CD4-positive, alpha-beta T cell treated with Interleukin-4 for 1 hour (primary cell): ENCODE data around the gene FIG4.
"Not testable (repeated sequence)": the region's sequence is repeated elsewhere in the genome, so short reads cannot be mapped to it uniquely, and the experiment has no call there.

Experiments used
- DNase-seq, 2 donors: peaks; one replicate each; pipeline ENCODE4 v3.0.0-alpha.2; 2020 to 2022

FIG4 gene

DNA sequence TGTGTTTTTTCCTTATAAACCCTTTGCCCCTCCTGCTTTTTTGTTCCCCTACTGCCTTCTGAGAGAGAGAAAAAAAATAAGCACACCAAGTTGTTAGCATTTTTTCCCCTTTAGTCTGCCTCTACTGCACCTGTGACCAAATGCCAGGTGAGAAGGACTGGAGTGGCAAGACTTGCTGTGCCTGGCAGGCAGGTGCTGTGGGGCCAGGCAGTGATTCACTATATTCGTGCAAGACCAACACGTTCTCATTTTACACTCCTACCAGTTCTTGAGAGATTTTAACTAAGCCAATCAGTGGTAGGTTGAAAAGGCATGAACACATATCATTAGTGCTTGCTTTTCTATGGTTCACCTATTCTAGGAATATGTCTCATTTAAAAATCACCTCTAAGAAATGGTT, 109.7 kb downstream of the FIG4 start:
- no peak for DNase-seq

DNA sequence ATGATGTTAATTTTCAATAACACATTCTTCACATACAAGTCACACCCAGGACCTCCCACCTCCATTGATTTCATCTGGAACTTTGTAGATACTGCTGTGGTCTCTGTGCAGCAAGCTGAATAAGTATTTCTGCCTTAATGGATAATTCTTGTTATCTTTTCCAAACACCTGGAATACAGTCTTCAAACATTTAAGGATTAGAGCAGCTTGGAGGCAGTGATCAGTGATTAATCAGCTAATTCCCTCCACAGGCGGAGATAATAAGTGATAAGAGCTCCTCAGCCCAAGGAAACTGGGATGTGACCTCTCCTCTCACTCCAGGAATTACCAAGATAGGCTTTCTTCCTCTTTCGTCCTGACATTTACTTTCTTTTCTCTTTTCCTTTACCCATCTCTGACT, 110.7 kb downstream of the FIG4 start:
- no peak for DNase-seq

DNA sequence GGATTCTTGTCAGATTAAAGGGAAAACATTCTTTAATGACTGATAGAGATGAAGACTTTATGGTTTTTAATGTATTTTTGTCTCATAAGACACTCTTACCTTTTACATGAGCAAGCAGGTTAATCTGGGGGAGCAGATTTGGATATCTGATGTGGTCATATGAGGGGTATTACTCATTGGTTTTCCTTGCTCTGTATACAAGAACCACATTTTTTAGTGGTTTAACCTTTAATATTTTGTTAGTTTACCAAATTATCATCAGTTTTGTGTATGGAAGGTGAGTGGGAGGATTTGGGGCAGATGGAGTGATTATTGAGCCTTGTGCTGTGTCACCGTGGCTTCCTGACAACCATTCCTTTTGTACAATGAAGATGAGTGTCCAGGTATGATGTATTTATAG, 112.9 kb downstream of the FIG4 start:
- DNase-seq, result no peak

DNA sequence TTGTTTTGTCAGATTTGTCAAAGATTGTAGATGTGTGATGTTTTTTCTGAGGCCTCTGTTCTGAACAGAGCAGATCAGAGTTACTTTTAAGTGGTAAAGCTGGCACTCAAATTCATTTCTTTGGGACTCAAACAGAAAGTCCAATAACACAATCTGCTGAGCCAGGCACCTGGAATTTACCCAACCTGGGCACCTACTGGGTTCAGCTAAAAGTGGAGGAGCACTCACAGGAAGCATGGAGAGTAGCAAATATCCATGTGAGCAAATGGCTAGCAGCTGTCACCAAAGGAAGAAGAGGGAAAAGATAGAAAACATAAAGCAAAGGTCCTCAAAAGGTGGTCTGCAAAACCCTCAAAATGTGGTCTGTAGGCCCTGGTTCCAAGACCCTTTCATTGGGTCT, 116.8 kb downstream of the FIG4 start:
- no peak for DNase-seq

DNA sequence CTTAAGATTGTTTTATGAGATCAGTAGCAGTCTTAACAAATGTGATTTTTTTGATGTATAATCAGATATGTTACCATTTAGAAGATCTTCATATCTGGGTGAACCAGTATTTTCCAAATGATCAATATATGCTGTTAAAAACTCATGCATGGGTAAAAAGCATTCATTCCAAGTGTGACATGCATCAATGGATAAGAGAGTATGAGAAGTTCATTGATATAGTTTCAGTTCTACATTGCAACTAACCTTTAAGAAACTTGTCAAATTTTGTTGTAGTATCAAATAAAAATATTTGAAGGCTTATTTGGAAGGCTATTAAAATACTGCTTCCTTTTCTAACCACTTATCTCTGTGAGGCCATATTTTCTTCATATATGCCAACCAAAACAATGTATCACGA, 117.7 kb downstream of the FIG4 start:
- DNase-seq, result no peak

DNA sequence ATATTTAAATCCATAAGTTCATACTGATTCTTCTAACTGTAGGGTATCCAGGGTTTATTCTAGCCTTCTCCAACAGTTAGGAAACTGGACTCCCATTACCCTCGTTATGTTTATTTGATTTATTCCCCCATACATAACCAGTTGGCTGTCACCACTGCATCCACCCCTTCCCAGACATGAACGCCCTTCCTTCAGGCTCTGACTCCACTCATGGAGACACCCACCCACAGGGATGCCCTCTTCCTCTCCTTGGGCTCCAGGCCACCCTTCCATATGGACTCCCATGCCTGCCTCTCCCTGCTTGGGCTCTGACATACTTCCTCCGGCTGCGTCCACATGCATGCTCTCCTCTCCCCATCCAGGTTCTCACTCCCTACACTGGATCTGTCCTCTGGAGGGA, 124.0 kb downstream of the FIG4 start:
- no peak for DNase-seq

DNA sequence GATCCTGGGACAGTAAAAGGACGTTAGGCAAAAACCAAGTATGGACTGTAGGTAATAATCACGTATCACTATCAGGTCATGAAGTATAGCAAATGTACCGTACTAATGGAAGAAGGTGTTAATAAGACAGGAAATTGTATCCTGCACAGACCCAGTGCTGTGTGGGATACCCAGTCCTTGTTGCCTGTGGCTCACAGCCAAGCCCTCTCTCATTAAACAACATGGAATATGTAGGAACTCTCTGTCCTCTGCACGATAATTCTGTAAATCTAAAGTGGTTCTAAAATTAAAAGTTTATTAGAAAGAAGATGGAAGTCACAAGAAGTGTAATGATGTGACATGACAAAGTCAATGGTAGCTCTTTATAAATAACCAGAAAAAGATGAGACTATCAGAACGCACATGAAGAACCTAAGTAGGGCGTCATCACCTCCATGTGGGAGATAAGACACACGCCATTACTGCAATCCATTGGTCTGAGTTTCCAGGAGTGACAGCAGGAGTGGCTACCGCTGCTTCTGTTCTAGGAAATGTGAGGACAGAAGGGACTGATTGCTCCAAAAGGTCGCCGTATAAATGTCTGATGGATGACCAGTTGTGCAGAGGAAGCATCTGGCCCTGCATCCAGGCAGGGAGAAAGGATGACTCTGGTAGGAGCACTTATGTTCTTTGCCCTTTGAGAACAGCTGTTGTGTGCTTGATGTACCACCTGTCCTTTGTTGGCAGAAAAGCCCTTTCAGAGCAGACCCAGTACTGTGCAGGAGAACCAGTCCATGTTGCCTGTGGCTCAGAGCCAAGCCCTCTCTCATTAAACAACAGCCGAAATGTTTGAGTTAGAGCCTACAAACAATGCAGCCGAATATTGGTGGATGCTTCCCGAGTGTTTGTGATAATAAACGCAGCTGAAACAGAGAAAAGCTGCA, 125.6 kb downstream of the FIG4 start:
- DNase-seq, result no peak

DNA sequence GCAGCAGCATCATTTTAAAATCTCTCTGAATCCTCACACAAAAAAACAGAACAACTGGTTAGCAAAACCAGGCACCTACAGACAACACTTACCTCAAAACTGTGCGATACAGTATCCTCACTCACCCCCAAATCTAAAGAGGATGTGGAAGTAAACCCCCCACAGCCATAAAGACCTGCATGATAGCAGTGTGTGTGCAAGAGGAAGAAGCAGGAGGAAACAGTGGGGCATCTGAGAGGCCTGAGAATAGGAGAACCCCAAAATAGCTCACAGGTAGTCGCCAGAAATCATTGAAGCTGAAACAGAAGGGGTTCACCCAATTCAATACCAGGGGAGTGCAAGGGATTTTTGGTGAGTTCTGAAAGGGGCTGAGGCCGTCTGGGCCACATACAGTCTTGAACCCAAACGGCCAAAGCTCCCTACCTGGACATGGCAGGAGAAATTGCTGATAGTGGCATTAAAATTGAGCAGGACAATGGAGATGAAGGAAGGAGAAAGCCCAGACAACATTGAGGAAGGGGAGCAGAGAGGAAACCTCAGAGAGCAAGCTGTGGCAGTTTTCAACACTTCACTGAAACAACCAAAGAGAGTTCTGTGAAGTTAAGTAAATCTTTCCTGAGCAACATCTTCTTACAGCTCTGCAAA, 129.7 kb downstream of the FIG4 start:
- DNase-seq, result no peak

DNA sequence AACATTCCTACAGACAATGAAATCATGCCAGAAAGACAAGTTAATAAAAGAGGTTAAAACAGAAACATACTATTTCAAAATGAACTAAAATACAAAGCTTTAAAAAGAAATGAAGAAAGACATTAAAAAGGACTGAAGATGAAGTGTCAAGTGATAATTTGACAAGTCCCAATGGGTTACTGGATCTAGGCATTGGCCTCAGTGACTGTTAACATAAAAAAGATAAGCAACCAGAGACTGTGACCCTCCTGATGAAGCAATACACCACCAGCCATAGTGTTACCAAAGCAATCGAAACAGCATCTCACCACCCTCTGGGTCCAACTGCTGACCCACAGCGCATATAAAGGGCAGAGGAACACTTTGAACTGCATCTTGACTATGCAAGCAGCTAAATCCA, 130.3 kb downstream of the FIG4 start:
- no peak for DNase-seq

DNA sequence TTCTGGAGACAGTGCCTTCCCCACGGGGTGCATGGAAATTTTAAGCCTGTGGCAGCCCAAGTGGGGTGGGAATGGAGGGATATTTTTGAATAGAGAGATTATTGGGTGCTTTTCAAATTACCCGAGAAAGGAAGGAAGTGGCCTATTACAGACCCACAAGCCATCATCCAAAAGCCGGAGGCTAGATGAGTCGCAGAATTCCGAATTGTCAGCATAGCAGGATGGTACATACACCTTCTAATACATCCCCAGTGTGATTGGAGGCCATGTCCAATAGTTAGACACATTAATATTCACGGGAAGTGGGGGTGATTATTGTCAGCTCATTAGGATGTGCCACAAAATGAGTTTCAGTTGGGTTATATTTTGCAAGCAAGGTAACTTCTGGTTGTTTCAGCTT, 133.0 kb downstream of the FIG4 start:
- no peak for DNase-seq

DNA sequence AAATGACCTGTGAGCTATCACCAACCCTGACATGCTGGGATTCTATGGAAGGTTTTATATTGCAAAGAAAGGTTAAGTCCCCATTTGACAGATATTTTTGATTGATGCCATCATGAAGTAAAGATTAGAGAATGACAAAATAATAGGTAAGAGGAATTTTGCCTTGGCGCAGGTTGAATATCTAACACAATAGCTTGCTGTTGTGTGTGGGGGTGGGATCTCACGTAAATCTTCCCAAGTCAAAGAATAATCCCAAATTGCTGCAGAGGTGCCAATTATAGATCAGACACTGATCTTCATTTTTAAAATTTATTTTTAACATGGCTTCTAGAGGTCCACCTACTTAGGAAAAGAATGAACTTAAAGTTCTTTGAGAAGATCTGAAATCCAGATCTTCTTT, 135.5 kb downstream of the FIG4 start:
- no peak for DNase-seq

DNA sequence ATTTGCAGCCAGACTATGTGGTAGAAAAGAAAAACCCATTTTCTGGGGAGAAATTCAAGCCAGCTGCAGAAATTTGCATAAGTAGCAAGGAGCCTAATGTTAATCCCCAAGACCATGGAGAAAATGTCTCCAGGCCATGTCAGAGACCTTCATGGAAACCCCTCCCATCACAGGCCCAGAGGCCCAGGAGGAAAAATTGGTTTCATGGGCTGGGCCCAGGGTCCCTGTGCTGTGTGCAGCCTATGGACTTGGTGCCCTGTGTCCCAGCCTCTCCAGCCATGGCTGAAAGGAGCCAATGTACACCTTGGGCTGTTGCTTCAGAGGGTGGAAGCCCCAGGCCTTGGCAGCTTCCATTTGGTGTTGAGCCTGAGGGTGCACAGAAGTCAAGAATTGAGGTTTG, 140.3 kb downstream of the FIG4 start:
- not testable (repeated sequence) for DNase-seq

DNA sequence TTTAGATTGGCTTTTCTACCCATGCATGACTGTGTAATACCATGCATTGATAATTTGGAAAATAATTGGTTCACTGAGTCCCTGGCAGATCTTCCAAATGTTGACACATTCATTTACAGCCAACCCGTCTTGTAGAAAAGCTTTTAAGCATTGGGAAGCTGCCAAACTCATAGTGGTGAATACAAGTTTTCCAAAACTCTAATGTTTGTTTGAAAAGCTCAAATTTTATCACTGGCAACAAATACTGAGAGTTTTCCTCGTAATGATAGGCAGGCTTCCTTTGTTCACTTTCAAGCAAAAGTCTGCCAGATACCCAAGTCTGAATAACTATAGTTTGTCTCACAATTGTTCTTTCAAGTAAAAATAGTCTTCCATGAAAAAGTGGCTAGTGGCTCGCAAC, 143.0 kb downstream of the FIG4 start:
- DNase-seq, result no peak

DNA sequence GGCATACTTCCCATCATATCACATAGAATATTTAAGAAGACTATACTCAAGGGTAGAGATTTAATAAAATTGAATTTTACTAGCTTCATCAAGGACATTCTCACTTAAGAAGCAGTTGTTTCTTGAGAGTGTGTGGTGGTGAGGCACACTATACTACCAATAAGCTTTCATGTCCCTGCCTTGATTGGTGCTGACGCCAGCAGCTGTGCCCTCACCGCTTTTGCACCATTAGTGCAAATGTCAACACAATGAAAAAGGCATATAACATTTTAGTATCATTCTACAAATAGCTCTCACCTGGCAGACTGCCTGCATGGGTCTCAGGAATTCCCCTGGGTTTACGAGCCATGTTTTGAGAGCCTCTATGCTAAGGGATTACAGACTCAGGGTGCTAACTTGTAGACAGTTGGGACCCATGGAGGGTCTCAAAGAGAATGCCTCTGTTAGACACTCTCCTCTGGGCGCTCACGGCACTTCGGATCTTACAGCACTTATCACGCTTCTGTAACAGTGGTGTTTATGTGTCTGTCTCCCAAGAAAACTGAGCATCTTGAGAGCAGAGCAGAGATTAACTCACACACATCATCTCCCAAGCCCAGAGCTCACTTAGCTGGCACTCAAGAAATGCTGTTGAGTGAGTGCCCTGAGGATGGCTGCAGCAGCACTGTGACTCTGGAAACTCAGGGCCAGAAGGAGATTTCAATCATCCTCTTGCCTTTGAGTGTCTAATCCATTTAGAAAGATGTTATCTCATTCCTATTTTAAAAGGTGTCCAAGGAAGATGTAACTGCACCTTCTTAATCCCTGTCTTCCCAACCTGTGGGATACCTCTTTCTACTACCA, 143.7 kb downstream of the FIG4 start:
- DNase-seq, result no peak

DNA sequence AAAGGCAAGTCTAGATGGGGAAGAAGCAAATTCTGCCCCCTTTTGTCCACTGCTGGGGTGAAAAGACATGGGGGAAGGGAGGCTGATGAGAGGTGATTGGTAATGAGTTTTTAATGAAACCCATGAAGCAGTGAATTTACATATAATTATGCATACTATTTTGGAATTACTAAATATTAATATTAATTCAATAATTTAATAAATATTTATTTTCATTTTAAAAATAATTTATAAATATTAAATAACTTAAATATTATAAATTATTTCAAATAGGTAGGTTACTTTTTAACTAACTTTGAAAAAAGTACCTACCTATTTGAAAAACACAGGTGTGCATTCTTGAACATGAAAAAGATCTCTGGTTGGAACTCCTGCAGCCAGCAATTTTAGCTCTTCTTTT, 148.9 kb downstream of the FIG4 start:
- DNase-seq, result no peak

DNA sequence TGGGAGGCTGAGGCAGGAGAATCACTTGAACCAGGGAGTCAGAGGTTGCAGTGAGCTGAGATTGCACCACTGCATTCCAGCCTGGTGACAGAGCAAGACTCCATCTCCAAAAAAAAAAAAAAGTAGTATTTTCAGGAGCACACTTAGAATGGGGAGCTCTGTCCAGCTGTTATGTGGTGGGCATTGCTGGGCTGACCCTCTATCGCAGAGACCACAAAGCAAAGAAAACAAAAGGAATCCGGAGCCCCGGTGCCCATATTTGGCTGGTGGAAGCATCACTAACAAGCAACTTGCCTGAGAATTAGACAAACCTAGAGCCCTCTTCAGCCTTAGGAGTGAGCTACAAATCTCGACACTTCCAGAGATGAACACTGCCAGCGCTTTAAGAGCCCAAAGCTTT, 149.7 kb downstream of the FIG4 start:
- DNase-seq, result no peak

DNA sequence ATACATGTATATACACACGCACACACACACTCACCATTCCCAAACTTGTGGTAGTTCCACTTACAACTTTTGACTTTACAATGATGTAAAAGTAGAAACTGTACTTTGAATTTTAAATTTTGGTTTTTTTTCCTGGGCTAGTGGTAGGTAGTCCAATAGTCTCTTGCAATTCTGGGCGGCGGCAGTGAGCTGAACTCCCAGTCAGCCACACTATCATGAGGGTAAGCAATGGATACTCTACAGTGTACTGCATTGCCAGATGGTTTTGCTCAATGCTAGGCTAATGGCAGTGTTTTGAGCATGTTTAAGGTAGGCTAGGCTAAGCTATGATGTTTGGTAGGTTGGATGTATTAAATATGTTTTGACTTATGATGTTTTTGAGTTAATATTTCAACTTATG, 150.8 kb downstream of the FIG4 start:
- no peak for DNase-seq

DNA sequence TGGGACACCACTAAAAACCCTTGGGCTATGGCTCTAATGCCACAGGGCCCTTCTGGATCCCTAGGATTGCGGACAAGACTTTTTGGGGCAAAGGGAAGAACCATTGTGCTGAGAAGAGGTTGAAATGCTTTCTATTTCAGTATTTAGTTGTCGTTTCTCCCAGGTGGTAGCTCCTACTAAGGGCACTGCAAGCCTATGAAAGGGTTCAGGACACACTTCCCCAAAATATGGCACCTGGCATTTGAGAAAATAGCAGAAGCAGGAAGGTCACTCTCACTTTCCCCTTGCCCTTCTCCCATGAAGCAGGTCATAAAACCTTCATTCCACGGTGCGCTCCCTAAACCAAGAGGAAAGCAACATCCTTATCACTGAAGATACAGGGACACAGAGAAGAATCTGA, 161.6 kb downstream of the FIG4 start:
- no peak for DNase-seq

DNA sequence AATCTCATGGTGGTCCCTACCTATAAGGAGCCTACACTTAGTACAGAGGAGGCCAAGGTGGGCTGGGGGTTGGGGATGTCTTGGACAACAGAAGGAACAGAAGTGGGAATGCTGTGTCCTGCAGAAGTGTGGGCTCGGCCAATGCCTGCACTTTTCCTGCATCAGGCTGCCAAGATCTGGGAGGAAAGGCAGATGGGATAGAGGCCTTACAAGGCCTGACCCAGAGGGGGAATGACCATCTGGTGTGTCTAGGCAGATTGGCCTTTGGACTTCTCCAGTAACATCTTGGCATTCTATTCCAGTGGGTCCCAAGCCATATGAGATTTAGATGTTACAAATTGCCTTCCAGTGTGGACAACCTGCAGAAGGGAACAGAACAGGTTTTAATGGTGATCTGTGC, 162.3 kb downstream of the FIG4 start:
- no peak for DNase-seq

DNA sequence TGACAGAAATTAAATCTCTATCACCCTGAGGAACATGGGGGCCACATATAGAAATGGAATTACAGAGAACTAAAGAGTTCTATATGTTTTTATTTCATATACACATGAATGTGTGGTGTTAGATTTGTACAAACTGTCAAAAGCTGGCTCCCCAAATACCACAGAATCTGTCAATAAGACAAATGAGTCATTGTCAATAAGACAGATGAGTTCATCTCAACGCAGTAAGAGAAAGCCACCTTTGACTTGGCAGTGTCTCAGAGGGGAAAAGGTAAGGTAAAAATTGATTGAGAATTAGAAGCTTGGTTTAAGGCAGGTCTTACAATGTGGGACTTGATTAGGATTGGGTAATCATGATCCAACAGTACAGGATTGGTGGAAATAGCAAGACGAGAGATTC, 162.9 kb downstream of the FIG4 start:
- no peak for DNase-seq

DNA sequence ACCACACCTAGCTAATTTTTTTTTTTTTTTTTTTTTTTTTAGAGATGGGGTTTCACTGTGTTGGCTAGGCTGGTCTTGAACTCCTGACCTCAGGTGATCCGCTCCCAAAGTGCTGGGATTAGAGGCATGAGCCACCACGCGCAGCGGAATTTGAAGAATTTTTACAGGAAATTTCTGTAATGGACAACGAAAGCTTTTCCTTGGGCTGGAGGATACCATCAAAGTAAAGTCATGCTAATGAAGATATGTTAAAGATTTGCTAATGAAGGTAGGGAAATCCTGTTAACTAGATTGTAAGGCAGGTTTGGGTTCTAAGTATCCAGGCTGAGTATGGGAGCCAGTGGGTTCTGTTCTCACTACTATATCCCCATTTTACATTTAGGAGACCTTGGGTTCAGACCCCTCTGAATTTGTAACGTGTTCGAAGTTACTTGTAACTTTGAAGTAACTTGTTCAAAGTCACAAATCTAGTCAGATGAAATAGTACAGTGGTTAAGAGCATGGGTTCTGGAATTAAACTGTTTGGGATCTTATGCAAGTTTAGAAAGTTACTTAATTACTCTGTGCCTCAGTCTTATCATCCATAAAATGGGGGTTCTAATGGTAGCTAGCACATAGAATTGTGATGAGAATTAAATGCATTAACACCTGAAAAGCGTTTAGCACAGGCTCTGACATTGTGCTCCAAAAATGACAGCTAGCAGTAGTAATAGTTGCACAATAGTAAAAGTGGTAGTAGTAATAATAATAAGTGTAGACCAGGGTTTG, 163.6 kb downstream of the FIG4 start:
- DNase-seq, result no peak

DNA sequence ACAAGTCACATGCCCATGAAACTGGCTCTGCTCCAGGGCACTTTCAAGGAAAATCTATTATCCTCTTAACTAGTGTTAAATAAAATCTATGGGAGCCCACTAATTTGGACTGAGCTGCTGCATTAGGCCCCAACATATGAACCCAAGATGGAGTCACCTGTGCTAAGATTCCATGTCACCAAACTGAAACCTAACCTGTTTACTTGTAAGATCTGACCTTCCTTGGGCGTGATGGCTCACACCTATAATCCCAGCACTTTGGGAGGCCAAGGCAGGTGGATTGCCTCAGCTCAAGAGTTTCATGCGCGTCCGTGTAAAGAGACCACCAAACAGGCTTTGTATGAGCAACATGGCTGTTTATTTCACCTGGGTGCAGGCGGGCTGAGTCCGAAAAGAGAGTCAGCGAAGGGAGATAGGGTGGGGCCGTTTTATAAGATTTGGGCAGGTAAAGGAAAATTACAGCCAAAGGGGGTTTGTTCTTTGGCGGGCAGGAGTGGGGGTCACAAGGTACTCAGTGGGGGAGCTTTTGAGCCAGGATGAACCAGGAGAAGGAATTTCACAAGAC, 164.5 kb downstream of the FIG4 start:
- DNase-seq, result not testable (repeated sequence)

DNA sequence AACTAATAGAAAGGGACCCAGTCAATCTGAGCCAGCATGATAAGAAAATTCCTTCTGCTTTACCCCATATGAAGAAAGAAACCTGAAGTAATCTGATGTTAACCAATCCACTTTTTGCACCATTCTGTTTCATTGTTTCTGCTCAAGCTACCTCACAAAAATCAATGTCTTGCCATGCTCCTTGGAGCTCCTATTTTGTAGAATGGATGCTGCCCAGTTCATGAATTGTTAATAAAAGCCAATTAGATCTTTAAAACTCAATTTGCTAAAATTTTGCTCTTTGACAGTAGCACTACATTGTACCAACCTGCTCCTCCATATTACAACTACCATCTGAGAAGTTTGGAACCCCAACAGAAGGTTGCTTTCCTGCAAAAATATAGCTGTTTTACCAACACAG, 170.8 kb downstream of the FIG4 start:
- DNase-seq, result no peak
